Prostate gland (tissue), 2 donors: ENCODE measurements around the gene MAP3K7.

Experiments used
- POLR2AphosphoS5 ChIP-seq: sonication (generic); formaldehyde crosslinking; IDR thresholded peaks from one replicate; pipeline ENCODE4 v1.6.1; 2017; ENCODE audit warnings: antibody characterized with exemption
- TF ChIP-seq, protein P1 (sequence below), 4 experiments: fragments of 200-600 bp in 2 of 4; fragments of 450-650 bp in 2 of 4; sonication (generic) in 2 of 4; IDR thresholded peaks; 1 replicate in 3 of 4; 2 replicates in 1 of 4; pipeline ENCODE4 v1.5.1; 2016 to 2019; ENCODE audit warnings: antibody characterized with exemption in 4 of 4, mild to moderate bottlenecking in 2 of 4, moderate library complexity in 2 of 4

- TF ChIP-seq POLR2AphosphoS5 = no peak
- TF ChIP-seq, protein P1, sequence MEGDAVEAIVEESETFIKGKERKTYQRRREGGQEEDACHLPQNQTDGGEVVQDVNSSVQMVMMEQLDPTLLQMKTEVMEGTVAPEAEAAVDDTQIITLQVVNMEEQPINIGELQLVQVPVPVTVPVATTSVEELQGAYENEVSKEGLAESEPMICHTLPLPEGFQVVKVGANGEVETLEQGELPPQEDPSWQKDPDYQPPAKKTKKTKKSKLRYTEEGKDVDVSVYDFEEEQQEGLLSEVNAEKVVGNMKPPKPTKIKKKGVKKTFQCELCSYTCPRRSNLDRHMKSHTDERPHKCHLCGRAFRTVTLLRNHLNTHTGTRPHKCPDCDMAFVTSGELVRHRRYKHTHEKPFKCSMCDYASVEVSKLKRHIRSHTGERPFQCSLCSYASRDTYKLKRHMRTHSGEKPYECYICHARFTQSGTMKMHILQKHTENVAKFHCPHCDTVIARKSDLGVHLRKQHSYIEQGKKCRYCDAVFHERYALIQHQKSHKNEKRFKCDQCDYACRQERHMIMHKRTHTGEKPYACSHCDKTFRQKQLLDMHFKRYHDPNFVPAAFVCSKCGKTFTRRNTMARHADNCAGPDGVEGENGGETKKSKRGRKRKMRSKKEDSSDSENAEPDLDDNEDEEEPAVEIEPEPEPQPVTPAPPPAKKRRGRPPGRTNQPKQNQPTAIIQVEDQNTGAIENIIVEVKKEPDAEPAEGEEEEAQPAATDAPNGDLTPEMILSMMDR (IDR thresholded peaks at IDR 0.05) = no peak
Observed at GRCh38 chr6:90536520-90536919, 50.4 kb downstream of the MAP3K7 start.
